ENCODE results near the gene UBE2K. TPM values are rescaled to one million over a fixed set of nuclear protein-coding genes. Genes with fewer than 3 reads are reported as not detected.
"Not testable (repeated sequence)": the region's sequence is repeated elsewhere in the genome, so short reads cannot be mapped to it uniquely, and the experiment has no call there.

The UBE2K gene
- total RNA-seq, 1 experiment from 2014 or later, result 151 TPM

DNA sequence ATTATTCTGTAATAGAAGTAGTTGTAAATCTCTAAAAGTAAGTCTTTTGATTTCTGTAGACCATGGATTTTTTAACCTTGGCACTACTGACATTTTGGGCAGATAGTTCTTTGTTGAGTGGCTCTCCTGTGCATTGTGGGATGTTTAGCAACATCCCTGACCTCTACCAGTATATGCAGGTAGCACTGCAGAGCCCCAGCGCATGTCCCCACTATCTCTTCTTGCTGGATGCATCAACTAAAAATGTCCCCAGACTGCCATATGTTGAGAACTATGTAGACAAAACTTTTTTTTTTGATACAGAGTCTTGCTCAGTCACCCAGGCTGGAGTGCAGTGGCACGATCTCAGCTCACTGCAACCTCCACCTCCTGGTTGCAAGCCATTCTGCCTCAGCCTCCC lies 4.8 kb downstream of the UBE2K start:
- Histone ChIP-seq H3K27me3 (ENCODE audit: insufficient read depth, low read length) (no peaks in the 10 kb centered on the region), H3K9me3 (ENCODE audit: control insufficient read depth, low read depth, low read length) (no peaks in the 10 kb centered on the region), H4K5ac (ENCODE audit: insufficient read length, low read depth, low read length) (no peak overlapping the region), H3K79me1 (ENCODE audit: insufficient read depth, low read depth, low read length, poor library complexity, severe bottlenecking) (peaks cover 10% of the 10 kb centered on the region), H3K9ac (ENCODE audit: extremely low read depth, insufficient read length, low read length) (no peak overlapping the region), H3K23ac (ENCODE audit: insufficient read length, low read depth, low read length) (no peak overlapping the region), H3K27ac (ENCODE audit: insufficient read length, low read depth, low read length) (no peak overlapping the region), H2BK120ac (ENCODE audit: low read depth, low read length, poor library complexity, severe bottlenecking) (no peak overlapping the region), H2AFZ (ENCODE audit: low read length) (no peak overlapping the region), H3K4me2 (ENCODE audit: insufficient read depth, insufficient read length, low read length) (no peak overlapping the region), H3K14ac (ENCODE audit: insufficient read depth, low read length) (no peak overlapping the region), H4K8ac (replicated peaks; ENCODE audit: insufficient read length, low read depth, low read length) (no peak overlapping the region), H2BK12ac (ENCODE audit: insufficient read length, low read depth, low read length) (no peak overlapping the region), H3K23me2 (ENCODE audit: insufficient read length, low read depth, low read length, poor library complexity, severe bottlenecking) (peaks cover 5% of the 10 kb centered on the region), H2BK20ac (ENCODE audit: low read depth, low read length, poor library complexity, severe bottlenecking) (no peak overlapping the region), H3K18ac (ENCODE audit: insufficient read length, low read depth, low read length) (no peak overlapping the region), H3K4ac (ENCODE audit: low read depth, low read length) (no peak overlapping the region), H2AK5ac (ENCODE audit: insufficient read length, low read length) (no peak overlapping the region), H3K4me1 (ENCODE audit: insufficient read depth, low read length) (no peaks in the 10 kb centered on the region), H4K20me1 (ENCODE audit: control insufficient read depth, insufficient read depth, insufficient read length) (no peaks in the 10 kb centered on the region), H2BK5ac (ENCODE audit: insufficient read length, low read length) (no peak overlapping the region), H3K56ac (ENCODE audit: insufficient read length, low read depth, low read length) (no peak overlapping the region), H3T11ph (ENCODE audit: low read length) (no peak overlapping the region), H2BK15ac (ENCODE audit: low read depth, low read length) (no peak overlapping the region), H4K91ac (ENCODE audit: insufficient read length, low read depth, low read length) (no peak overlapping the region), H3K79me2 (ENCODE audit: insufficient read depth, low read length) (peaks cover 68% of the 10 kb centered on the region)
- Mint-ChIP-seq H3K9me3 (no peaks in the 10 kb centered on the region), H3K4me1 (peaks cover 23 to 29% of the 10 kb centered on the region in 2 experiments), H3K36me3 (ENCODE audit: insufficient read depth in 1 of 3, low read depth in 3 of 3) (peaks cover 8 to 23% (median 22%) of the 10 kb centered on the region in 3 experiments), H3K27me3 (ENCODE audit: low read depth) (no peaks in the 10 kb centered on the region), H3K4me3 (0 out of 5 replicates have a peak overlapping the region, but pooled peaks of 1 of the 2 experiments have one; percentile 14), H3K27ac (peak overlapping the region in 2 of 3 experiments; percentile 44 to 53; a peak in 3 of 7 replicates)
- DNase-seq, result no peak
- TF ChIP-seq, protein P1, sequence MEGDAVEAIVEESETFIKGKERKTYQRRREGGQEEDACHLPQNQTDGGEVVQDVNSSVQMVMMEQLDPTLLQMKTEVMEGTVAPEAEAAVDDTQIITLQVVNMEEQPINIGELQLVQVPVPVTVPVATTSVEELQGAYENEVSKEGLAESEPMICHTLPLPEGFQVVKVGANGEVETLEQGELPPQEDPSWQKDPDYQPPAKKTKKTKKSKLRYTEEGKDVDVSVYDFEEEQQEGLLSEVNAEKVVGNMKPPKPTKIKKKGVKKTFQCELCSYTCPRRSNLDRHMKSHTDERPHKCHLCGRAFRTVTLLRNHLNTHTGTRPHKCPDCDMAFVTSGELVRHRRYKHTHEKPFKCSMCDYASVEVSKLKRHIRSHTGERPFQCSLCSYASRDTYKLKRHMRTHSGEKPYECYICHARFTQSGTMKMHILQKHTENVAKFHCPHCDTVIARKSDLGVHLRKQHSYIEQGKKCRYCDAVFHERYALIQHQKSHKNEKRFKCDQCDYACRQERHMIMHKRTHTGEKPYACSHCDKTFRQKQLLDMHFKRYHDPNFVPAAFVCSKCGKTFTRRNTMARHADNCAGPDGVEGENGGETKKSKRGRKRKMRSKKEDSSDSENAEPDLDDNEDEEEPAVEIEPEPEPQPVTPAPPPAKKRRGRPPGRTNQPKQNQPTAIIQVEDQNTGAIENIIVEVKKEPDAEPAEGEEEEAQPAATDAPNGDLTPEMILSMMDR (conservative IDR thresholded peaks at IDR 0.05), result no peak
- WGBS (ENCODE audit: extremely low coverage, insufficient read length, low lambda C conversion rate), result no CpG with 5 or more reads among the region's 2 CpGs

DNA sequence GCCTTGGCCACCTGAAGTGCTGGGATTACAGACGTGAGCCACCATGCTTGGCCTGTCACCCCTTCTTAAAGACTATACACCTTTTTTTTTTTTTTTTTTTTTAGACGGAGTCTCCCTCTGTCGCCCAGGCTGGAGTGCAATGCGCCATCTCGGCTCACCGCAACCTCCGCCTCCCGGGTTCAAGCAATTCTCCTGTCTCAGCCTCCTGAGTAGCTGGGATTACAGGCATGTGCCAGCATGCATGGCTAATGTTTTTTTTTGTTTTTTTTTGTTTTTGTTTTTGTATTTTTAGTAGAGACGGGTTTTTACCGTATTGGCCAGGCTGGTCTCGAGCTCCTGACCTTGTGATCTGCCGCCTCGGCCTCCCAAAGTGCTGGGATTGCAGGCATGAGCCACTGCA lies 6.9 kb downstream of the UBE2K start:
- not testable (repeated sequence) for H2BK120ac ChIP-seq (ENCODE audit: low read depth, low read length, poor library complexity, severe bottlenecking); H3K18ac ChIP-seq (ENCODE audit: insufficient read length, low read depth, low read length); H3K9me3 ChIP-seq (ENCODE audit: control insufficient read depth, low read depth, low read length); H3K9me3 Mint-ChIP-seq; H3K14ac ChIP-seq (ENCODE audit: insufficient read depth, low read length); H2BK15ac ChIP-seq (ENCODE audit: low read depth, low read length); H3K4me1 ChIP-seq (ENCODE audit: insufficient read depth, low read length); H3K27me3 ChIP-seq (ENCODE audit: insufficient read depth, low read length); H4K91ac ChIP-seq (ENCODE audit: insufficient read length, low read depth, low read length); H3K9ac ChIP-seq (ENCODE audit: extremely low read depth, insufficient read length, low read length); H2BK12ac ChIP-seq (ENCODE audit: insufficient read length, low read depth, low read length); H3K23me2 ChIP-seq (ENCODE audit: insufficient read length, low read depth, low read length, poor library complexity, severe bottlenecking); H4K5ac ChIP-seq (ENCODE audit: insufficient read length, low read depth, low read length); H4K8ac ChIP-seq (replicated peaks; ENCODE audit: insufficient read length, low read depth, low read length); H2AK5ac ChIP-seq (ENCODE audit: insufficient read length, low read length); H3K23ac ChIP-seq (ENCODE audit: insufficient read length, low read depth, low read length); H2BK20ac ChIP-seq (ENCODE audit: low read depth, low read length, poor library complexity, severe bottlenecking); H2BK5ac ChIP-seq (ENCODE audit: insufficient read length, low read length); H2AFZ ChIP-seq (ENCODE audit: low read length); H3K4me3 Mint-ChIP-seq; H4K20me1 ChIP-seq (ENCODE audit: control insufficient read depth, insufficient read depth, insufficient read length); DNase-seq; H3K4me2 ChIP-seq (ENCODE audit: insufficient read depth, insufficient read length, low read length); H3K4ac ChIP-seq (ENCODE audit: low read depth, low read length); H3K56ac ChIP-seq (ENCODE audit: insufficient read length, low read depth, low read length); H3K27me3 Mint-ChIP-seq (ENCODE audit: low read depth); H3K27ac ChIP-seq (ENCODE audit: insufficient read length, low read depth, low read length); H3K79me1 ChIP-seq (ENCODE audit: insufficient read depth, low read depth, low read length, poor library complexity, severe bottlenecking); H3T11ph ChIP-seq (ENCODE audit: low read length)
- Mint-ChIP-seq H3K36me3 (ENCODE audit: insufficient read depth in 1 of 3, low read depth in 3 of 3) (peaks cover 11 to 25% (median 23%) of the 10 kb centered on the region in 3 experiments), H3K4me1 (peaks cover 22% of the 10 kb centered on the region in 2 experiments), H3K27ac (0 out of 7 replicates have a peak overlapping the region, but pooled peaks of 1 of the 3 experiments have one; percentile 63)
- no CpG with 5 or more reads among the region's 13 CpGs for WGBS (ENCODE audit: extremely low coverage, insufficient read length, low lambda C conversion rate)
- peaks cover 67% of the 10 kb centered on the region for H3K79me2 ChIP-seq (ENCODE audit: insufficient read depth, low read length)

All from H9 (cell line).